Measurements from ENCODE around the gene MRPS11. TPM values are rescaled to one million over a fixed set of nuclear protein-coding genes. Genes with fewer than 3 reads are reported as not detected.

Gene MRPS11
- 15.8 and 20.6 TPM in 2 replicates for total RNA-seq (ENCODE audit: low replicate concordance)

GRCh38 chr15:88467073-88467934, at the start of gene MRPS11, which contains the start of gene MRPL46:
Gene MRPS11, plus strand, starts transcription at chr15:88467708. Its CDS starts 10 bp downstream, at chr15:88467718.
Gene MRPL46, minus strand, starts transcription at chr15:88467388. Its CDS starts 11 bp downstream, at chr15:88467377.
- peak; percentile 95 for DNase-seq (ENCODE audit: low spot score)
- Mint-ChIP-seq H3K27me3 (ENCODE audit: insufficient read depth, low read depth) (peaks cover 2% of the 10 kb centered on the region), H3K9me3 (no peaks in the 10 kb centered on the region), H3K4me1 (peaks cover 16% of the 10 kb centered on the region), H3K4me3 (peak within 1 kb of the TSS; percentile 92), H3K36me3 (peaks cover 7% of the 10 kb centered on the region), H3K27ac (peak within 1 kb of the TSS; percentile 100)
- H3K27ac ChIP-seq, result peak within 1 kb of the TSS; percentile 92
- H3K9me3 ChIP-seq (ENCODE audit: low read depth), result no peaks in the 10 kb centered on the region
- H3K79me2 ChIP-seq (ENCODE audit: low read depth), result peaks cover 37% of the 10 kb centered on the region
- H2AFZ ChIP-seq (replicated peaks), result peak within 1 kb of the TSS; percentile 85
- no peaks in the 10 kb centered on the region for H3F3A ChIP-seq (ENCODE audit: low read depth)
- no peaks in the 10 kb centered on the region for H3K36me3 ChIP-seq
- no peaks in the 10 kb centered on the region for H3K27me3 ChIP-seq
- H3K9ac ChIP-seq, result peak within 1 kb of the TSS; percentile 91
- peaks cover 10% of the 10 kb centered on the region for H3K4me1 ChIP-seq
- H3K4me3 ChIP-seq, result peak within 1 kb of the TSS; percentile 91
- no peak for TF ChIP-seq CTCF (IDR thresholded peaks at IDR 0.05)
- no peak for TF ChIP-seq EZH2phosphoT487 (IDR thresholded peaks at IDR 0.05)
- no peak for TF ChIP-seq EZH2 (IDR thresholded peaks at IDR 0.05)
- H4K20me1 ChIP-seq (ENCODE audit: low read depth), result peaks cover 3% of the 10 kb centered on the region
- peak within 1 kb of the TSS; percentile 92 for H3K4me2 ChIP-seq

GRCh38 chr15:88419830-88420229, 47.7 kb upstream of the MRPS11 start:
- no peak overlapping the region for H3K4me3 Mint-ChIP-seq
- Histone ChIP-seq H3K4me1 (no peaks in the 10 kb centered on the region), H3K9ac (no peak overlapping the region), H3K27me3 (peaks cover 42% of the 10 kb centered on the region), H3K9me3 (ENCODE audit: low read depth) (no peaks in the 10 kb centered on the region), H3K27ac (no peak overlapping the region), H3K79me2 (ENCODE audit: low read depth) (no peaks in the 10 kb centered on the region), H4K20me1 (ENCODE audit: low read depth) (no peaks in the 10 kb centered on the region), H2AFZ (replicated peaks) (no peak overlapping the region), H3K4me2 (no peak overlapping the region), H3F3A (ENCODE audit: low read depth) (no peaks in the 10 kb centered on the region), H3K4me3 (no peak overlapping the region), H3K36me3 (no peaks in the 10 kb centered on the region)
- H3K4me1 Mint-ChIP-seq, result no peaks in the 10 kb centered on the region
- no peak for DNase-seq (ENCODE audit: low spot score)
- no peaks in the 10 kb centered on the region for H3K36me3 Mint-ChIP-seq
- peaks cover 4% of the 10 kb centered on the region for H3K27me3 Mint-ChIP-seq (ENCODE audit: insufficient read depth, low read depth)
- no peak for TF ChIP-seq EZH2 (IDR thresholded peaks at IDR 0.05)
- no peak for TF ChIP-seq EZH2phosphoT487 (IDR thresholded peaks at IDR 0.05)
- no peak for TF ChIP-seq CTCF (IDR thresholded peaks at IDR 0.05)
- H3K27ac Mint-ChIP-seq, result no peak overlapping the region
- no peaks in the 10 kb centered on the region for H3K9me3 Mint-ChIP-seq

- H2AFZ ChIP-seq (replicated peaks), result no peak overlapping the region
- H3F3A ChIP-seq (ENCODE audit: low read depth), result no peaks in the 10 kb centered on the region
- H3K9me3 Mint-ChIP-seq, result no peaks in the 10 kb centered on the region
- no peaks in the 10 kb centered on the region for H3K4me1 ChIP-seq
- TF ChIP-seq EZH2 (IDR thresholded peaks at IDR 0.05) (no peak), EZH2phosphoT487 (IDR thresholded peaks at IDR 0.05) (no peak), CTCF (IDR thresholded peaks at IDR 0.05) (no peak)
- peaks cover 4% of the 10 kb centered on the region for H3K27me3 Mint-ChIP-seq (ENCODE audit: insufficient read depth, low read depth)
- H3K4me2 ChIP-seq, result no peak overlapping the region
- no peak overlapping the region for H3K27ac Mint-ChIP-seq
- no peaks in the 10 kb centered on the region for H3K79me2 ChIP-seq (ENCODE audit: low read depth)
- H3K36me3 ChIP-seq, result no peaks in the 10 kb centered on the region
- no peaks in the 10 kb centered on the region for H3K9me3 ChIP-seq (ENCODE audit: low read depth)
- no peaks in the 10 kb centered on the region for H3K36me3 Mint-ChIP-seq
- no peaks in the 10 kb centered on the region for H3K4me1 Mint-ChIP-seq
- no peak overlapping the region for H3K4me3 ChIP-seq
- H3K27ac ChIP-seq, result no peak overlapping the region
- H3K9ac ChIP-seq, result no peak overlapping the region
- H3K4me3 Mint-ChIP-seq, result no peak overlapping the region
- peaks cover 36% of the 10 kb centered on the region for H3K27me3 ChIP-seq
- no peak for DNase-seq (ENCODE audit: low spot score)
- H4K20me1 ChIP-seq (ENCODE audit: low read depth), result no peaks in the 10 kb centered on the region
These were observed 44.2 kb upstream of the MRPS11 start for GRCh38 chr15:88423331-88423730.
